Measurements from ENCODE around the gene CCDC33. TPM values are rescaled to one million over a fixed set of nuclear protein-coding genes. Genes with fewer than 3 reads are reported as not detected.

Gene CCDC33
- total and polyA plus RNA-seq, 8 donors = not detected

DNA sequence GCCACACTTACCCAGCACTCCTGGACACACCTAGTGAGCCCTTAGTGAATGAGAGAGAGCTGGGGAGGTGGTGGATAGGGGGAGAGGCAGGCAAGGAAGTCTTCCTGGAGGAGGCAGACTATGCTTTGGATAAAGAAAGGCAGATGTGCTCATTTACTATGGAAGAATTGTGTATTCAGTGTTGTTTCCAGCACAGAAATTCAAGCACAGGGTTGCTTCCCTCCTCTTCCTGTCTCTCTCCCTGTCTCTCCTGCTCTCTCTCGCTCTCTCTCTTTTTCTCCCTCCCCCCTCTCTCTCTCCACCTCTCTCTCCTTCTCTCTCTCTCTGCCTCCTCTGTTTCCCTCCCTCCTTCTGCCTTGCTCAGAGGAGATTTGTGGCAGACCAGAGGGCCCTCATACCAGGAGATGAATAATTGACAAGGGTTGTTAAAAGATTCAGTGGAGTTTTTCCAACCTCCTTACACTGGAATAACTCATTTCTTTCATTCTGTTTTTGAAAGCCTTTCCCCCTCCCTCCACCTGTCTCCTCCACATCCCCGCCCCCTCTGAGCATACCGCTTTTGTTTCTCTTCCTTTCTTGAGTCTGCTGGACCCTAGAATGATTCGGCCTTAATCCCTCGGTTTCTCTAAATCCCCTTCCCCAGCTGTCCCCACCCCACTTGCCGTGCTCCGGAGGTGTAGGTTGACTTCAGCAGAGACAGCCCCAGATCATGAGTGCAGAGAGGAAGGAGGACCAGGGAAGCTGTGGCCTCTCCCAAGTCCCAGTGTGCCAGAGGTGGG lies 65.6 kb downstream of the CCDC33 start:
- intact Hi-C loops (cut with DNase I) = no loop called here
- H3K27me3 ChIP-seq = peaks cover 0 to 4% (median 0%) of the 10 kb centered on the region in 4 donors
- 38 to 42% methylated on average over 6 to 7 of the region's 7 CpGs for WGBS, 2 donors
- no peak for ATAC-seq
- H3K9me3 ChIP-seq = no peaks in the 10 kb centered on the region
- TF ChIP-seq, protein P1, sequence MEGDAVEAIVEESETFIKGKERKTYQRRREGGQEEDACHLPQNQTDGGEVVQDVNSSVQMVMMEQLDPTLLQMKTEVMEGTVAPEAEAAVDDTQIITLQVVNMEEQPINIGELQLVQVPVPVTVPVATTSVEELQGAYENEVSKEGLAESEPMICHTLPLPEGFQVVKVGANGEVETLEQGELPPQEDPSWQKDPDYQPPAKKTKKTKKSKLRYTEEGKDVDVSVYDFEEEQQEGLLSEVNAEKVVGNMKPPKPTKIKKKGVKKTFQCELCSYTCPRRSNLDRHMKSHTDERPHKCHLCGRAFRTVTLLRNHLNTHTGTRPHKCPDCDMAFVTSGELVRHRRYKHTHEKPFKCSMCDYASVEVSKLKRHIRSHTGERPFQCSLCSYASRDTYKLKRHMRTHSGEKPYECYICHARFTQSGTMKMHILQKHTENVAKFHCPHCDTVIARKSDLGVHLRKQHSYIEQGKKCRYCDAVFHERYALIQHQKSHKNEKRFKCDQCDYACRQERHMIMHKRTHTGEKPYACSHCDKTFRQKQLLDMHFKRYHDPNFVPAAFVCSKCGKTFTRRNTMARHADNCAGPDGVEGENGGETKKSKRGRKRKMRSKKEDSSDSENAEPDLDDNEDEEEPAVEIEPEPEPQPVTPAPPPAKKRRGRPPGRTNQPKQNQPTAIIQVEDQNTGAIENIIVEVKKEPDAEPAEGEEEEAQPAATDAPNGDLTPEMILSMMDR (IDR thresholded peaks at IDR 0.05) = no peak
- no peaks in the 10 kb centered on the region for H3K36me3 ChIP-seq
- no peak for FAIRE-seq
- no peak overlapping the region for H3K4me3 ChIP-seq
- H3K27ac ChIP-seq = no peak overlapping the region
- H3K4me1 ChIP-seq = no peaks in the 10 kb centered on the region
- DNase-seq = no peak

DNA sequence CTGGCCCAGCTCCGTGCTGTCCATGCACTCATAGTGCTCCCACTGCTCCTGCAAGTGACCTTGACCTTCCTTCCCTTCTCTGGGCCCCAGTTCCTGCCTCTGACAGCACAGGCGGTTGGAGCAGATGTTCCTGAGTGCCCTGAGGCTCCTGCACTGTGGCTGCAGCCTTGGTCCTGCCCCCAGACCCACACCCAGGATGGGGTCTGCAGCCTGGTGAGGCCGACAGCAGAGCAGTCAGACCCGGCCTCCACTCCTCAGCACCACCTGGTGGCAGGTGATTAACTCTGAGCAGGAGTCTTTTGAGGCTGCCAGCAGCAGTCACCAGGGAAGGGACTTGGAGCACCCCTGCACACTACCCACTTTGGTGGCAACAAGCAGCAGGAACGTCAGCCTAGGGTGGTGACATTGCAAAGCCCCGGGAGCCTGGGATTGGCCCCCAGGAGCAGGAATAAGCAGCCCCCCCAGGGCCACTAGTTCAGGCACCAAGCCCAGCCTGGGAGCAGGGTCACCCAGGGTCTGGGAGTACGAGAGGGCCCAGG lies 66.8 kb downstream of the CCDC33 start:
- Histone ChIP-seq H3K36me3 (no peaks in the 10 kb centered on the region), H3K9me3 (no peaks in the 10 kb centered on the region), H3K27me3 (peaks cover 0 to 4% (median 0%) of the 10 kb centered on the region in 4 donors), H3K4me1 (no peaks in the 10 kb centered on the region), H3K4me3 (no peak overlapping the region), H3K27ac (no peak overlapping the region)
- FAIRE-seq (no peak), DNase-seq (peak in 2 of 6 donors; percentile 31 to 70), ATAC-seq (peak in 3 of 4 donors; percentile 59 to 72 (median 63))
- intact Hi-C loops (cut with DNase I) = no loop called here
- 15 to 17% methylated on average over 7 of the region's 7 CpGs for WGBS, 2 donors
- TF ChIP-seq, protein P1 (IDR thresholded peaks at IDR 0.05) = peak in 3 of 4 donors; percentile 23 to 34 (median 23)

DNA sequence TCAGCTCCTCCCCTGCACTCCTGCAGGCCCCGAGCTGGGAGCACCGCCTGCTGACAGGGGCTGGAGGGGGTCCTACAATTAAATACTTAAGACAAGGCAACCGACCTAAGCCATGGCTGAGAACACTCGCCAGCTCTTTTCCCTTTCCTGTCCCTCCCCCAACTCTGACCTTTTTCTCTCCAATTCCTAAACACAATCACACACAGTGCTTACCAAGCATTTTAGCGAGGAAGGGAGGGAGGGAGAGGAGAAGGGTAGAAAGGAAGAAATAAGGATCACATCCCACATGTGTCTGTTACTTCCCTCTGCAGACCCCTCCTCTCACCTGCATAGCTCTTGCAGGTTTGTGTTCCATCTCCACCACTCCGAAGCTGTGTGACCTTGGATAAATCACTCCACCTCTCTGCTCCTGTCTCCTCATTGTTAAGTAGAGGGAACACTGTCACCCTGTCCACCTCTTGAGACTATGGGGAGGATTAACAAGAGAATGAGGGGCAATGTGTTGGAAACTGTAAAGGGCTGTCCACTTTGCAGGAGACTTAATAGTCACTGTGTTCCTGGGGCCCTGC lies 67.7 kb downstream of the CCDC33 start:
- TF ChIP-seq, protein P1 (IDR thresholded peaks at IDR 0.05) = no peak
- DNase-seq (no peak), FAIRE-seq (no peak), ATAC-seq (no peak)
- Histone ChIP-seq H3K27ac (no peak overlapping the region), H3K9me3 (no peaks in the 10 kb centered on the region), H3K4me3 (no peak overlapping the region), H3K36me3 (no peaks in the 10 kb centered on the region), H3K27me3 (peaks cover 0 to 7% (median 0%) of the 10 kb centered on the region in 4 donors), H3K4me1 (no peaks in the 10 kb centered on the region)
- intact Hi-C loops (cut with DNase I) = no loop called here
- 30 to 31% methylated on average over 6 of the region's 6 CpGs for WGBS, 2 donors

DNA sequence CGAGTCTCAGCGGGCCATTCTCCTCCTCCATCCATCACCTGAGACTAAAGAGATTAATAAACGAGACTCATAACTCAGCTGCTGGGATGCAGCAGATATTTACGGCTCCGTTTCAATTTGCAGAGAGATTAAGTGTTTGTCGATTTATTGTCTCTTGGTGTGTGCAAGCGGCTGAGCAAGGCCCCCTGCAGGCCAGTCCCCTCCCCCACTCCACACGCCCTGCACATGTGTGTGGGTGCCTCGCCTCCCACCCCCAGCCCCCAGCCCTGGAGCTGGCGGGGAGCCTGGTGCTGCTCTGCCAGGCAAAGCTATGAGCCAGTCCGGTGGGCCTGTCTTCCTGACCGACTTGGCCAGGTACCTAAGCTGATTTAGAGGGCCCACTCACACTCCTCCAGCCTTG lies 68.3 kb downstream of the CCDC33 start:
- Histone ChIP-seq H3K27ac (no peak overlapping the region), H3K27me3 (peaks cover 0 to 7% (median 0%) of the 10 kb centered on the region in 4 donors), H3K4me1 (no peaks in the 10 kb centered on the region), H3K9me3 (no peaks in the 10 kb centered on the region), H3K4me3 (no peak overlapping the region), H3K36me3 (no peaks in the 10 kb centered on the region)
- DNase-seq (no peak), ATAC-seq (no peak), FAIRE-seq (no peak)
- intact Hi-C loops (cut with DNase I) = no loop called here
- TF ChIP-seq, protein P1 (IDR thresholded peaks at IDR 0.05) = no peak
- WGBS, 2 donors = 32 to 33% methylated on average over 12 of the region's 12 CpGs
